Measurements from ENCODE around the gene MARCO.

The MARCO gene

GRCh38 chr2:118989481-118989880, 47.5 kb downstream of the MARCO start:
- Histone ChIP-seq H3K36me3 (ENCODE audit: control insufficient read depth in 4 of 4, insufficient read depth in 4 of 4, low read length in 3 of 4) (no peaks in the 10 kb centered on the region), H3K4me1 (ENCODE audit: control extremely low read depth in 1 of 4, control insufficient read depth in 4 of 4, insufficient read depth in 4 of 4, low read length in 3 of 4) (peaks cover 0 to 2% (median 0%) of the 10 kb centered on the region in 4 experiments), H3K9me3 (ENCODE audit: control extremely low read depth in 1 of 5, control insufficient read depth in 4 of 5, insufficient read depth in 2 of 5, low read depth in 1 of 5, low read length in 4 of 5) (no peaks in the 10 kb centered on the region), H3K27me3 (replicated peaks in 2 of 5; ENCODE audit: control insufficient read depth in 4 of 5, insufficient read depth in 5 of 5, low read length in 4 of 5) (peaks cover 0 to 37% (median 2%) of the 10 kb centered on the region in 5 experiments), H3K27ac (ENCODE audit: insufficient read depth in 1 of 2, low read depth in 1 of 2, low read length in 2 of 2, poor library complexity in 1 of 2, severe bottlenecking in 2 of 2) (no peak overlapping the region), H3K4me3 (ENCODE audit: control insufficient read depth in 1 of 7, extremely low read depth in 1 of 7, insufficient read depth in 4 of 7, low read depth in 2 of 7, low read length in 6 of 7) (no peak overlapping the region)
- no peak for DNase-seq
- 80% methylated on average over 1 of the region's 2 CpGs for WGBS (ENCODE audit: insufficient coverage)
- CTCF ChIA-PET: no interaction called here
- POLR2A ChIA-PET: no interaction called here

GRCh38 chr2:118990757-118991545, 49.0 kb downstream of the MARCO start:
- Histone ChIP-seq H3K4me1 (ENCODE audit: control extremely low read depth in 1 of 4, control insufficient read depth in 4 of 4, insufficient read depth in 4 of 4, low read length in 3 of 4) (peaks cover 0 to 2% (median 0%) of the 10 kb centered on the region in 4 experiments), H3K27ac (ENCODE audit: insufficient read depth in 1 of 2, low read depth in 1 of 2, low read length in 2 of 2, poor library complexity in 1 of 2, severe bottlenecking in 2 of 2) (no peak overlapping the region), H3K27me3 (replicated peaks in 2 of 5; ENCODE audit: control insufficient read depth in 4 of 5, insufficient read depth in 5 of 5, low read length in 4 of 5) (peaks cover 0 to 30% (median 2%) of the 10 kb centered on the region in 5 experiments), H3K36me3 (ENCODE audit: control insufficient read depth in 4 of 4, insufficient read depth in 4 of 4, low read length in 3 of 4) (no peaks in the 10 kb centered on the region), H3K4me3 (ENCODE audit: control insufficient read depth in 1 of 7, extremely low read depth in 1 of 7, insufficient read depth in 4 of 7, low read depth in 2 of 7, low read length in 6 of 7) (no peak overlapping the region), H3K9me3 (ENCODE audit: control extremely low read depth in 1 of 5, control insufficient read depth in 4 of 5, insufficient read depth in 2 of 5, low read depth in 1 of 5, low read length in 4 of 5) (no peaks in the 10 kb centered on the region)
- DNase-seq: no peak
- ChIA-PET CTCF (no interaction called here), POLR2A (no interaction called here)
- WGBS (ENCODE audit: insufficient coverage): 98% methylated on average over 8 of the region's 10 CpGs

GRCh38 chr2:118991554-118991953, 49.6 kb downstream of the MARCO start:
- WGBS (ENCODE audit: insufficient coverage): no CpG with 5 or more reads among the region's 1 CpG
- no peaks in the 10 kb centered on the region for H3K36me3 ChIP-seq (ENCODE audit: control insufficient read depth in 4 of 4, insufficient read depth in 4 of 4, low read length in 3 of 4)
- ChIA-PET POLR2A (no interaction called here), CTCF (no interaction called here)
- H3K9me3 ChIP-seq (ENCODE audit: control extremely low read depth in 1 of 5, control insufficient read depth in 4 of 5, insufficient read depth in 2 of 5, low read depth in 1 of 5, low read length in 4 of 5): no peaks in the 10 kb centered on the region
- no peak overlapping the region for H3K4me3 ChIP-seq (ENCODE audit: control insufficient read depth in 1 of 7, extremely low read depth in 1 of 7, insufficient read depth in 4 of 7, low read depth in 2 of 7, low read length in 6 of 7)
- peaks cover 0 to 2% (median 0%) of the 10 kb centered on the region in 4 experiments for H3K4me1 ChIP-seq (ENCODE audit: control extremely low read depth in 1 of 4, control insufficient read depth in 4 of 4, insufficient read depth in 4 of 4, low read length in 3 of 4)
- no peak overlapping the region for H3K27ac ChIP-seq (ENCODE audit: insufficient read depth in 1 of 2, low read depth in 1 of 2, low read length in 2 of 2, poor library complexity in 1 of 2, severe bottlenecking in 2 of 2)
- no peak for DNase-seq
- H3K27me3 ChIP-seq (replicated peaks in 2 of 5; ENCODE audit: control insufficient read depth in 4 of 5, insufficient read depth in 5 of 5, low read length in 4 of 5): peaks cover 0 to 30% (median 2%) of the 10 kb centered on the region in 5 experiments

- no peak overlapping the region for H3K27ac ChIP-seq (ENCODE audit: insufficient read depth in 1 of 2, low read depth in 1 of 2, low read length in 2 of 2, poor library complexity in 1 of 2, severe bottlenecking in 2 of 2)
These were observed 50.9 kb downstream of the MARCO start for GRCh38 chr2:118992740-118993391.

GRCh38 chr2:118993392-118993752, 51.4 kb downstream of the MARCO start:
- DNase-seq: no peak
- no peaks in the 10 kb centered on the region for H3K9me3 ChIP-seq (ENCODE audit: control extremely low read depth in 1 of 5, control insufficient read depth in 4 of 5, insufficient read depth in 2 of 5, low read depth in 1 of 5, low read length in 4 of 5)
- no peak overlapping the region for H3K4me3 ChIP-seq (ENCODE audit: control insufficient read depth in 1 of 7, extremely low read depth in 1 of 7, insufficient read depth in 4 of 7, low read depth in 2 of 7, low read length in 6 of 7)
- peaks cover 0 to 19% (median 2%) of the 10 kb centered on the region in 5 experiments for H3K27me3 ChIP-seq (replicated peaks in 2 of 5; ENCODE audit: control insufficient read depth in 4 of 5, insufficient read depth in 5 of 5, low read length in 4 of 5)
- ChIA-PET CTCF (no interaction called here), POLR2A (no interaction called here)
- peaks cover 0 to 2% (median 0%) of the 10 kb centered on the region in 4 experiments for H3K4me1 ChIP-seq (ENCODE audit: control extremely low read depth in 1 of 4, control insufficient read depth in 4 of 4, insufficient read depth in 4 of 4, low read length in 3 of 4)
- no peaks in the 10 kb centered on the region for H3K36me3 ChIP-seq (ENCODE audit: control insufficient read depth in 4 of 4, insufficient read depth in 4 of 4, low read length in 3 of 4)
- 98% methylated on average over 4 of the region's 4 CpGs for WGBS (ENCODE audit: insufficient coverage)
- H3K27ac ChIP-seq (ENCODE audit: insufficient read depth in 1 of 2, low read depth in 1 of 2, low read length in 2 of 2, poor library complexity in 1 of 2, severe bottlenecking in 2 of 2): no peak overlapping the region

More at GRCh38 chr2:118992740-118993391, 50.9 kb downstream of the MARCO start:
- Histone ChIP-seq H3K4me1 (ENCODE audit: control extremely low read depth in 1 of 4, control insufficient read depth in 4 of 4, insufficient read depth in 4 of 4, low read length in 3 of 4) (peaks cover 0 to 2% (median 0%) of the 10 kb centered on the region in 4 experiments), H3K27me3 (replicated peaks in 2 of 5; ENCODE audit: control insufficient read depth in 4 of 5, insufficient read depth in 5 of 5, low read length in 4 of 5) (peaks cover 0 to 23% (median 2%) of the 10 kb centered on the region in 5 experiments), H3K9me3 (ENCODE audit: control extremely low read depth in 1 of 5, control insufficient read depth in 4 of 5, insufficient read depth in 2 of 5, low read depth in 1 of 5, low read length in 4 of 5) (no peaks in the 10 kb centered on the region), H3K4me3 (ENCODE audit: control insufficient read depth in 1 of 7, extremely low read depth in 1 of 7, insufficient read depth in 4 of 7, low read depth in 2 of 7, low read length in 6 of 7) (no peak overlapping the region), H3K36me3 (ENCODE audit: control insufficient read depth in 4 of 4, insufficient read depth in 4 of 4, low read length in 3 of 4) (no peaks in the 10 kb centered on the region)
- WGBS (ENCODE audit: insufficient coverage): 88% methylated on average over 11 of the region's 13 CpGs
- peak in 2 of 3 donors; percentile 24 to 31 for DNase-seq
- ChIA-PET POLR2A (no interaction called here), CTCF (no interaction called here)

GRCh38 chr2:118994172-118994700, 52.2 kb downstream of the MARCO start:
- Histone ChIP-seq H3K9me3 (ENCODE audit: control extremely low read depth in 1 of 5, control insufficient read depth in 4 of 5, insufficient read depth in 2 of 5, low read depth in 1 of 5, low read length in 4 of 5) (no peaks in the 10 kb centered on the region), H3K4me1 (ENCODE audit: control extremely low read depth in 1 of 4, control insufficient read depth in 4 of 4, insufficient read depth in 4 of 4, low read length in 3 of 4) (peaks cover 0 to 2% (median 0%) of the 10 kb centered on the region in 4 experiments), H3K27me3 (replicated peaks in 2 of 5; ENCODE audit: control insufficient read depth in 4 of 5, insufficient read depth in 5 of 5, low read length in 4 of 5) (peaks cover 0 to 17% (median 2%) of the 10 kb centered on the region in 5 experiments), H3K27ac (ENCODE audit: insufficient read depth in 1 of 2, low read depth in 1 of 2, low read length in 2 of 2, poor library complexity in 1 of 2, severe bottlenecking in 2 of 2) (no peak overlapping the region), H3K36me3 (ENCODE audit: control insufficient read depth in 4 of 4, insufficient read depth in 4 of 4, low read length in 3 of 4) (no peaks in the 10 kb centered on the region), H3K4me3 (ENCODE audit: control insufficient read depth in 1 of 7, extremely low read depth in 1 of 7, insufficient read depth in 4 of 7, low read depth in 2 of 7, low read length in 6 of 7) (no peak overlapping the region)
- DNase-seq: no peak
- WGBS (ENCODE audit: insufficient coverage): 94% methylated on average over 13 of the region's 14 CpGs
- CTCF ChIA-PET: no interaction called here
- POLR2A ChIA-PET: no interaction called here

GRCh38 chr2:118994778-118995177, 52.8 kb downstream of the MARCO start:
- DNase-seq: no peak
- no peaks in the 10 kb centered on the region for H3K36me3 ChIP-seq (ENCODE audit: control insufficient read depth in 4 of 4, insufficient read depth in 4 of 4, low read length in 3 of 4)
- H3K4me1 ChIP-seq (ENCODE audit: control extremely low read depth in 1 of 4, control insufficient read depth in 4 of 4, insufficient read depth in 4 of 4, low read length in 3 of 4): peaks cover 0 to 2% (median 0%) of the 10 kb centered on the region in 4 experiments
- POLR2A ChIA-PET: no interaction called here
- no CpG with 5 or more reads among the region's 2 CpGs for WGBS (ENCODE audit: insufficient coverage)
- no peak overlapping the region for H3K27ac ChIP-seq (ENCODE audit: insufficient read depth in 1 of 2, low read depth in 1 of 2, low read length in 2 of 2, poor library complexity in 1 of 2, severe bottlenecking in 2 of 2)
- H3K9me3 ChIP-seq (ENCODE audit: control extremely low read depth in 1 of 5, control insufficient read depth in 4 of 5, insufficient read depth in 2 of 5, low read depth in 1 of 5, low read length in 4 of 5): no peaks in the 10 kb centered on the region
- no peak overlapping the region for H3K4me3 ChIP-seq (ENCODE audit: control insufficient read depth in 1 of 7, extremely low read depth in 1 of 7, insufficient read depth in 4 of 7, low read depth in 2 of 7, low read length in 6 of 7)
- peaks cover 0 to 16% (median 2%) of the 10 kb centered on the region in 5 experiments for H3K27me3 ChIP-seq (replicated peaks in 2 of 5; ENCODE audit: control insufficient read depth in 4 of 5, insufficient read depth in 5 of 5, low read length in 4 of 5)
- CTCF ChIA-PET: no interaction called here

Data from common myeloid progenitor, CD34-positive (primary cell).